Measurements from ENCODE around the gene ADGRA1.

The ADGRA1 gene

DNA sequence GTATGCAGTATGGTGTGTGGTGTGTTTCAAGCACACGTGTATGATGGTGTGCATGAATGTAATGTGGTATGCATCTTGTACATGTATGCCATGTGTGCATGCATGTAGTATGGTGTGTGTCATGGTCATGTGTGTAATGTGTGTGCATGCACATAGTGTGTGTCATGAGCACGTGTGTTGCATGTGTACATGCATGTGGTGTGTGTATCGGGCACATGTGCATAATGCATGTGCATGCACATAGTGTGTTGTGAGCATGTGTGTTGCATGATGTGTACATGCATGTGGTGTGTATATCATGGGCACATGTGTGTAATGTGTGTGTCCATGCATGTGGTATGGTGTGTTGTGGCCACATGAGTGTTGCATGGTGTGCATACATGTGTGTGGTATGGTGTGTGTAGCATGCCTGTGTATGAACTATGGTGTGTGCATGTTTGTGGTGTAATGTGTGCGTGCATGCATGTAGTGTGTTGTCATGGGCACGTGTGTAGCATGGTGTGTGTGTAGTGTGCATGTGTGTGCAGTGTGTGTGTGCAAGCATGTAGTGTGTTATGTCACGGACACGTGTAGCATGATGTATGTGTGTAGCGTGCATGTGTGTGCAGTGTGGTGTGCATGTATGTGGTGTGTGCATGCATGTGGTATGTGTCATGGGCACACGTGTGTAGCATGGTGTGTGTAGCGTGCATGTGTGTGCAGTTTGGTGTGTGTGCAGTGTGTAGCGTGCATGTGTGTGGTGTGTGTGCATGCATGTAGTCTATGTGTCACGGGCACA, 89.8 kb downstream of the ADGRA1 start:
- no peak for DNase-seq (ENCODE audit: low read depth in 3 of 3)

DNA sequence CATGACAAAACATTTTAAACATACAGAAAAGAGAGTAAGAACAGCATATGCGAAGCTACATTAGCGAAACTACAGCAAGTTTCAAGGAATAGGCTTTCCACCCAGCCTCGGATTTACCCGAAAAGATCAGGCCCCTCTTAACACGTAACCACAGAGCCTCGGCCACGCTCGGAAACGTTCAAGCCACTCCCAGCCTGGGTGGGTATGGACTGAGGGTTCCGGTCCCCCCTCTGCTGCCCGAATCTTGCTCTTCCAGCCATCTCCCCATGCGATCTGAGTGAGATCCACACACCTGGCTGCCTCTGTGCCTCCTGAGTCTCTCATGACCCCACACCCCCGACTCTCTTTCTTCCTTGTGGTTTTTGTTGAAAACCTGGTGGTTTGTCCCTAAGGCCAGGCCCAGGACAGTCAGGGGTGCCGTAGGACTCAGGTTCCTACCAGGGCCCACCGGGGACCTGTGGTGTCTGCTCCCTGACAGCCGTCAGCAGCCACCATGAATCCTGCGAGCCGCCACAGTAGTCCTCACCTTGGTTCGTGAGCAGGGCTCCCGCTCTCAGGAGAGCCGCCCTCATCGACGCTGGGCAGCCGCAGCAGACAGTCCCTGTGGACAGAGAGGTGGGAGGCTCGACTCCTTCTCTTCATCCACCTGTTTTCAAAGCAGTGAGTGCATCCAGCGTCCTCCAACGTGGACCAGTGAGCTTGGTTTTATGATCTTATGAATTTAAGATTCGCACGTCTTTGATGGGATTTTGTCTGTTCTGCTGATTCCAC, 90.8 kb downstream of the ADGRA1 start:
- DNase-seq (ENCODE audit: low read depth in 3 of 3) = no peak

DNA sequence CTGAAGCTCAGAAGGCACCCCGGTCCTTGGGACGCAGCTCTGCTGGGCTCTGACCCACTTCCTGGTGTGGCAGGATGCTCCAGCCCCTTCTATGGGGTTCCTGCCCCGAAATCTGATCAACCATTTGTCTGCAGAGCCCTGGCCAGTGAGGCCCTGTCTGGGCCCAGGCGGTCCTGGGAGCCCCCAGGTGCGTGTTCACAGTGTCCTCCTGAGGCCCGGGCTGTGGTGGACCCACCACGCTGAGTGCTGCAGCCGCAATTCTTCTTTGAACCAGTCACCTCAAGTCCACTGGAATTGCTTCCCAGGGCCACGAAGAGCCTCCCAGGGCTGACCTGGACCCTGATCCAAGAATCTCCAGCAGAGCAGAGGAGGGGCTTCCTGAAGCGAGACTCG, 91.4 kb downstream of the ADGRA1 start:
- no peak for DNase-seq (ENCODE audit: low read depth in 3 of 3)

DNA sequence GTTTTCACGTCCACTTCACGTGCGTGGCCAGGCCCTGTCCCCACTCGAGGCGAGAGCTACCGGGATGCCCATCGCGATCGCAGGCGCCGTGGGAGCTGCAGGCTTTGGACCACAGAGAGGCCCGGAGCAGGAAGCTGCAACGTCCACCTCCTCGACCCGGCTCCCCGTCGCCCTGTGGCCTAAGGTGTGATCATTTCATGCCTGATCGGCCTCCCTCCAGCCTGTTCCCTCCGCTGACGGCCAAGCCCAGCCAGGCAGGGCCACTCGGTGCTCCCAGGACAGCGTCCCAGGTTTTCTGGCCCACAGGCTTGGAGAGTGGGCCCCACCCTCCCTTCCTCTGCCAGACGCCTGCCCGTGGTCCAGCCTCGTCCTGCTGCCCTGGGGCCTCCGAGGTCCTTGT, 91.9 kb downstream of the ADGRA1 start:
- DNase-seq (ENCODE audit: low read depth in 3 of 3) = no peak

DNA sequence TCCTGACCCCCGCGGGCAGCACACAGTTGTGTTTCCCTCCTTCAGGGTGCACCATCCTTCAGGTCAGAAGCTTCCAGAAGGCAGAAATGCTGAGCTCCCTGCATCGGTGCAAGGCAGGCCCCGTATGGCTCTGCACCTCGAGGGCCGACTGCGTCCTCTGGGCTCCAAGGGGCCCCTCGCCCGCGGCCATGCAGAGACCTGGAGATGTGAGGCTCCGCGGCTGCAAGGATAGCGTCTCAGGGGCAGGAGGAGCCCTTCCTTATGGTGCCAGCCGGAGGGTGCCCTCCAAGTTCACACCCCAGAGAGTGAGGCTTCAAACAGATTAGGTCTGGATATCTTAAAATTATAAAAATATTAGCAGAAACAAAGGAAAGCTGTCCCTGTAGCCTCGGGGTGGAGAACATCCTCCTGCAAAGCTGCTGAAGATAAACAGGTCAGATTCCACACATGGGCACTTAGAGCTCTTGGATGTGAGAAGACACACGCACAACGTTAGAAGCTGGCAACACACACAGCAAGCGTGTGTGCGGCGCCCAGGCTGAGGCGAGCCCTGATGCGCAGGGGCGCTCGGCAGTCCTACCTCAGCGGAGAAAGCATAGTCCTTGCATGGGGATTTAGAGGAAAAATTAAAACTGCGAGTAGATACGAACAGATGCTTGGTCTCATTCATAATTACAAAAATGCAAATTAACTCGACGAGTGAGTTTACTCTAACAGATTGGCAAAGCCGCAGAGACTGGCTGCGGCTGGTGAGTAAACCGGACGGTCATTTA, 92.7 kb downstream of the ADGRA1 start:
- no peak for DNase-seq (ENCODE audit: low read depth in 3 of 3)

DNA sequence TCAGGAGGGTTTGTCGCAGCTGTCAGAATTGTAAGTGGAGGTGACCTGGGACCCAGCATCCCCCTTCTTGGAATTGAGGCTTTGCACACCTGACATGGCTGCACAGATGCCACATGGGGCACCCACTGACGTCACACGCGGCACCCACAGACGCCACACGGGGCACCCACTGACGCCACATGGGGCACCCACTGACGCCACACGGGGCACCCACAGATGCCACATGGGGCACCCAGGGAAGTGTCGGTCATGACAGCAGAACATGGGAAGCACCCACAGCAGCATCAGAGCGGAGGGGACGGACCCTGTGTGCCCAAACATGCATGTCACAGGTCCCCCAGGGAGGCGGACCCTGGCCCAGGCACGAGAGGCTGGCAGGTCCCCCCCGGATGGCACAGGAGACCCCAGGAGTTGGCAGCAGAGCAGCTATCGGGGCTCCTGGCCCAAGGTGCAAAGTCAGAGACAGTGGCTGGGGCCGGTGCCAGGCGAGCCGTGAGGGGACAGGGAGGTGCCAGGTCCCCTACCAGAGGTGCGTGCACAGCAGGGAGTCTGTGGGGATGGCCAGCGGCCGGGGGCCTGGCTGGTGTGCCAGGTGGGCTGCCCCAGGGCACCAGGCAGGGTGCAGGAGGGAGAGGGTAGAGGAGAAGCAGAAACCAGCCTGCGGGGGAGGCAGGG, 93.4 kb downstream of the ADGRA1 start:
- no peak for DNase-seq (ENCODE audit: low read depth in 3 of 3)
